IMR-90 (cell line): ENCODE results near the gene GLCCI1. TPM values are rescaled to one million over a fixed set of nuclear protein-coding genes. Genes with fewer than 3 reads are reported as not detected.
"Not testable (repeated sequence)": the region's sequence is repeated elsewhere in the genome, so short reads cannot be mapped to it uniquely, and the experiment has no call there.

Source experiments
- ATAC-seq: fragments of 200-7000 bp; cut with Tn5 transposase; 2 replicates; pipeline ENCODE4 v1.9.1; 2020; ENCODE audit warnings: low read depth, mild to moderate bottlenecking, moderate library complexity
- BruUV-seq: library from RNA; stranded (reverse); fragments of 400-500 nt; replicated peaks from 2 replicates; lab custom pipeline; 2021; lab: Mats Ljungman, UMichigan
- CTCF ChIA-PET: fragments of 300-600 bp; formaldehyde crosslinking; extraction: SDS; loops from one replicate; lab custom pipeline; 2021; ENCODE audit warnings: antibody characterized with exemption; lab: Yijun Ruan, JAX
- POLR2A ChIA-PET: fragments of 300-600 bp; sonication (Branson Sonifier 250); formaldehyde crosslinking; loops from one replicate; lab custom pipeline; 2022; ENCODE audit warnings: antibody characterized with exemption; ENCODE audit not compliant: unreplicated experiment; lab: Charles Lee
- DNase-seq: peaks from one replicate; pipeline ENCODE4 v3.0.0; 2013
- H2AFZ ChIP-seq: replicated peaks from 2 replicates; pipeline ENCODE3; 2013; ENCODE audit warnings: low read length, mild to moderate bottlenecking; ENCODE audit not compliant: poor library complexity
- H2AK5ac ChIP-seq: 2 replicates; pipeline ENCODE4 v1.6.1; 2013; ENCODE audit warnings: low read depth, low read length, inconsistent platforms
- H2AK9ac ChIP-seq: replicated peaks from 2 replicates; pipeline ENCODE3; 2013; ENCODE audit warnings: mild to moderate bottlenecking, low read depth, low read length, moderate library complexity; ENCODE audit not compliant: poor library complexity
- H2BK120ac ChIP-seq: 2 replicates; pipeline ENCODE4 v1.6.1; 2013; ENCODE audit warnings: low read depth, low read length, inconsistent platforms
- H2BK15ac ChIP-seq: 3 replicates; pipeline ENCODE4 v1.6.1; 2013; ENCODE audit warnings: low read depth, low read length, inconsistent platforms
- H2BK20ac ChIP-seq: 2 replicates; pipeline ENCODE4 v1.6.1; 2013; ENCODE audit warnings: low read depth, mild to moderate bottlenecking, inconsistent platforms, low read length, moderate library complexity
- H2BK5ac ChIP-seq: 2 replicates; pipeline ENCODE4 v1.6.1; 2013; ENCODE audit warnings: mild to moderate bottlenecking, low read depth, low read length, inconsistent platforms; ENCODE audit not compliant: poor library complexity, severe bottlenecking
- H3K14ac ChIP-seq: replicated peaks from 2 replicates; pipeline ENCODE4 v1.6.1; 2013; ENCODE audit warnings: low read depth, low read length, inconsistent platforms
- H3K18ac ChIP-seq: 2 replicates; pipeline ENCODE4 v1.6.1; 2013; ENCODE audit warnings: low read depth, low read length, control low read depth
- H3K23ac ChIP-seq: 2 replicates; pipeline ENCODE4 v1.6.1; 2013; ENCODE audit warnings: low read depth, low read length, inconsistent platforms
- H3K27ac ChIP-seq: 2 replicates; pipeline ENCODE4 v1.5.1; 2013; ENCODE audit warnings: mild to moderate bottlenecking, control low read depth, low read length; ENCODE audit not compliant: insufficient read depth
- H3K27me3 ChIP-seq: 2 replicates; pipeline ENCODE4 v1.6.1; 2013; ENCODE audit warnings: low read length; ENCODE audit not compliant: control insufficient read depth, insufficient read depth
- H3K36me3 ChIP-seq: 2 replicates; pipeline ENCODE4 v1.6.1; 2013; ENCODE audit warnings: low read length, mixed read lengths; ENCODE audit not compliant: control insufficient read depth, insufficient read depth
- H3K4ac ChIP-seq: 2 replicates; pipeline ENCODE4 v1.6.1; 2013; ENCODE audit warnings: low read depth, low read length, inconsistent platforms
- H3K4me1 ChIP-seq: 2 replicates; pipeline ENCODE4 v1.6.1; 2013; ENCODE audit warnings: low read length, mixed read lengths; ENCODE audit not compliant: control insufficient read depth, insufficient read depth
- H3K4me2 ChIP-seq: 2 replicates; pipeline ENCODE4 v1.6.1; 2013; ENCODE audit warnings: low read depth, mild to moderate bottlenecking, control low read depth, low read length, moderate library complexity
- H3K4me3 ChIP-seq: 2 replicates; pipeline ENCODE4 v1.5.1; 2013; ENCODE audit warnings: low read depth, mild to moderate bottlenecking, control low read depth, low read length, moderate library complexity; ENCODE audit not compliant: insufficient read depth
- H3K56ac ChIP-seq: 2 replicates; pipeline ENCODE4 v1.6.1; 2013; ENCODE audit warnings: low read length, inconsistent platforms; ENCODE audit not compliant: insufficient read depth; ENCODE audit errors: extremely low read depth
- H3K79me1 ChIP-seq, 2 experiments: 2 replicates each; pipeline ENCODE4 v1.6.1; 2013; ENCODE audit warnings: low read length in 2 of 2, inconsistent platforms in 1 of 2, low read depth in 1 of 2
- H3K9ac ChIP-seq: 2 replicates; pipeline ENCODE4 v1.6.1; 2013; ENCODE audit warnings: low read depth, low read length, control low read depth
- H3K9me1 ChIP-seq: 2 replicates; pipeline ENCODE4 v1.6.1; 2013; ENCODE audit warnings: low read length, inconsistent platforms; ENCODE audit not compliant: insufficient read depth
- H3K9me3 ChIP-seq: 2 replicates; pipeline ENCODE4 v1.6.1; 2013; ENCODE audit warnings: low read length; ENCODE audit not compliant: control insufficient read depth, insufficient read depth
- H4K20me1 ChIP-seq: 2 replicates; pipeline ENCODE4 v1.6.1; 2013; ENCODE audit warnings: low read length, inconsistent platforms; ENCODE audit not compliant: insufficient read depth
- H4K5ac ChIP-seq: 2 replicates; pipeline ENCODE4 v1.6.1; 2013; ENCODE audit warnings: mild to moderate bottlenecking, low read depth, low read length, control low read depth
- H4K8ac ChIP-seq, 2 experiments: 2 replicates each; pipeline ENCODE4 v1.6.1; 2013; ENCODE audit warnings: low read depth in 2 of 2, low read length in 2 of 2, control low read depth in 1 of 2, inconsistent platforms in 1 of 2
- H4K91ac ChIP-seq: 2 replicates; pipeline ENCODE4 v1.6.1; 2013; ENCODE audit warnings: low read depth, low read length, inconsistent platforms; ENCODE audit not compliant: insufficient read depth
- dilution Hi-C: fragments of 300-500 bp; cut with HindIII; formaldehyde crosslinking; loops from one replicate; pipeline ENCODE4 v1.14.3; 2018; ENCODE audit warnings: low sequenced_read_pairs; ENCODE audit not compliant: unreplicated experiment
- in situ Hi-C: fragments of 300-500 bp; cut with MboI; formaldehyde crosslinking; loops from 3 replicates; pipeline ENCODE4 v1.14.3; 2019; ENCODE audit warnings: low sequenced_read_pairs, inconsistent platforms, mixed read lengths
- intact Hi-C: fragments of 100-400 bp; cut with micrococcal nuclease; formaldehyde crosslinking; loops from 2 replicates; pipeline ENCODE4 v1.10.0; 2022
- polyA plus RNA-seq, 3 experiments: library from polyadenylated mRNA; depleted of rRNA; stranded (reverse); fragments of >200 nt; gene quantifications; 2 replicates each; pipeline ENCODE4 v1.2.3, GENCODE V29; 2012; ENCODE audit warnings: low replicate concordance in 1 of 3
- total RNA-seq: library from RNA; depleted of rRNA; stranded (reverse); fragments of >200 nt; gene quantifications from 2 replicates; pipeline ENCODE4 v1.2.3, GENCODE V29; 2012

Gene GLCCI1
- total and polyA plus RNA-seq, 2 of the 4 experiments (the other 2 are of a cell fraction), result 4.1 to 6.2 TPM

- in situ Hi-C loops, H4K20me1 ChIP-seq, H2BK20ac ChIP-seq, H3K9ac ChIP-seq, DNase-seq, H3K9me1 ChIP-seq, H3K4me3 ChIP-seq, H3K27me3 ChIP-seq, H4K91ac ChIP-seq, H3K27ac ChIP-seq, H2AK9ac ChIP-seq, H3K9me3 ChIP-seq, H3K56ac ChIP-seq, POLR2A ChIA-PET, H3K4me1 ChIP-seq, intact Hi-C loops, H3K79me1 ChIP-seq, BruUV-seq, H4K8ac ChIP-seq, H2AFZ ChIP-seq, H2BK120ac ChIP-seq, H3K4me2 ChIP-seq, H3K36me3 ChIP-seq, H3K4ac ChIP-seq, H3K23ac ChIP-seq, H2AK5ac ChIP-seq, ATAC-seq, H4K5ac ChIP-seq, H3K18ac ChIP-seq, dilution Hi-C loops, H2BK5ac ChIP-seq, H2BK15ac ChIP-seq, H3K14ac ChIP-seq: not testable (repeated sequence)
- CTCF ChIA-PET, result interaction anchor here (0.6 to 0.7 kb wide), 2 partner anchors 123 to 251 kb away, joined by 3 read pairs; no protein-coding TSS in a partner anchor
Measured at GRCh38 chr7:8048067-8048466, 79.5 kb downstream of the GLCCI1 start.
